Measurements from ENCODE around the gene RNF32.
"Not testable (repeated sequence)": the region's sequence is repeated elsewhere in the genome, so short reads cannot be mapped to it uniquely, and the experiment has no call there.

Gene RNF32

GRCh38 chr7:156642306-156643045 is 1.9 kb downstream of the RNF32 start:
- no peak for DNase-seq

- not testable (repeated sequence) for DNase-seq
Observed at GRCh38 chr7:156647330-156647729, 6.8 kb downstream of the RNF32 start.

GRCh38 chr7:156650042-156650441 is 9.5 kb downstream of the RNF32 start:
- no peak for DNase-seq

GRCh38 chr7:156651474-156651873 is 10.9 kb downstream of the RNF32 start:
- no peak for DNase-seq

- no peak for DNase-seq
Observed at GRCh38 chr7:156652886-156653568, 12.5 kb downstream of the RNF32 start.

- no peak for DNase-seq
Observed at GRCh38 chr7:156654511-156655234, 14.1 kb downstream of the RNF32 start.

- no peak for DNase-seq
Observed at GRCh38 chr7:156655251-156655650, 14.7 kb downstream of the RNF32 start.

- DNase-seq: no peak
Observed at GRCh38 chr7:156655983-156656382, 15.4 kb downstream of the RNF32 start.

GRCh38 chr7:156656598-156656997 is 16.0 kb downstream of the RNF32 start:
- DNase-seq: no peak

- DNase-seq: no peak
Observed at GRCh38 chr7:156657681-156658080, 17.1 kb downstream of the RNF32 start.

- DNase-seq: no peak
Observed at GRCh38 chr7:156659203-156659602, 18.6 kb downstream of the RNF32 start.

- no peak for DNase-seq
Observed at GRCh38 chr7:156659961-156660360, 19.4 kb downstream of the RNF32 start.

GRCh38 chr7:156661637-156662036 is 21.1 kb downstream of the RNF32 start:
- no peak for DNase-seq

GRCh38 chr7:156662277-156662676 is 21.7 kb downstream of the RNF32 start:
- no peak for DNase-seq

GRCh38 chr7:156665101-156665500 is 24.5 kb downstream of the RNF32 start:
- no peak for DNase-seq

- DNase-seq: no peak
Observed at GRCh38 chr7:156666368-156667109, 26.0 kb downstream of the RNF32 start.

- no peak for DNase-seq
Observed at GRCh38 chr7:156667110-156667426, 26.5 kb downstream of the RNF32 start.

GRCh38 chr7:156668130-156668741 is 27.7 kb downstream of the RNF32 start:
- DNase-seq: no peak

- DNase-seq: no peak
Observed at GRCh38 chr7:156669035-156669828, 28.7 kb downstream of the RNF32 start.

- DNase-seq: no peak
Observed at GRCh38 chr7:156673454-156673853, 32.9 kb downstream of the RNF32 start.

- no peak for DNase-seq
Observed at GRCh38 chr7:156673902-156674301, 33.3 kb downstream of the RNF32 start.

- no peak for DNase-seq
Observed at GRCh38 chr7:156675721-156676120, 35.1 kb downstream of the RNF32 start.
